Right lobe of liver (tissue), 4 donors: ENCODE data around the gene GNRH2.
"Not testable (repeated sequence)": the region's sequence is repeated elsewhere in the genome, so short reads cannot be mapped to it uniquely, and the experiment has no call there.

Experiments
- POLR2A ChIP-seq: fragments of 450-650 bp; IDR thresholded peaks from one replicate; pipeline ENCODE4 v1.6.1; 2017; ENCODE audit warnings: antibody characterized with exemption, mild to moderate bottlenecking
- TF ChIP-seq, protein P1 (sequence below), 4 donors: fragments of 200-600 bp in 3 of 4; fragments of 450-650 bp in 1 of 4; IDR thresholded peaks; one replicate each; pipeline versions ENCODE4 v1.5.1 to v1.8.0; 2016 to 2022; ENCODE audit warnings: antibody characterized with exemption in 4 of 4, mild to moderate bottlenecking in 2 of 4
- donor health status: DM: no; HTN: no; CAD: no.
- donor health status: DM: no; HTN: no; CAD: no.
- donor health status: DM: no; HTN: yes; CAD: no.

DNA sequence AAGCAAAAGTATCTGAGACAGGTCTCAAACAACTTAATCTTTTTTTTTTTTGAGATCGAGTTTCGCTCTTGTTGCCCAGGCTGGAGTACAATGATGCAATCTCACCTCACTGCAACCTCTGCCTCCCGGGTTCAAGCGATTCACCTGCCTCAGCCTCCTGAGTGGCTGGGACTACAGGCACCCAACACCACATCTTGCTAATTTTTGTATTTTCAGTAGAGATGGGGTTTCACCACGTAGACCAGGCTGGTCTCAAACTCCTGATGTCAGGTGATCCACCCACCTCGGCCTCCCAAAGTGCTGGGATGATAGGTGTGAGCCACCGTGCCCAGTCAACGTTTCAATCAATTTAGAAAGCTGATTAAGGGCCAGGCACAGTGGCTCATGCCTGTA lies 29.8 kb downstream of the GNRH2 start:
- TF ChIP-seq, protein P1, sequence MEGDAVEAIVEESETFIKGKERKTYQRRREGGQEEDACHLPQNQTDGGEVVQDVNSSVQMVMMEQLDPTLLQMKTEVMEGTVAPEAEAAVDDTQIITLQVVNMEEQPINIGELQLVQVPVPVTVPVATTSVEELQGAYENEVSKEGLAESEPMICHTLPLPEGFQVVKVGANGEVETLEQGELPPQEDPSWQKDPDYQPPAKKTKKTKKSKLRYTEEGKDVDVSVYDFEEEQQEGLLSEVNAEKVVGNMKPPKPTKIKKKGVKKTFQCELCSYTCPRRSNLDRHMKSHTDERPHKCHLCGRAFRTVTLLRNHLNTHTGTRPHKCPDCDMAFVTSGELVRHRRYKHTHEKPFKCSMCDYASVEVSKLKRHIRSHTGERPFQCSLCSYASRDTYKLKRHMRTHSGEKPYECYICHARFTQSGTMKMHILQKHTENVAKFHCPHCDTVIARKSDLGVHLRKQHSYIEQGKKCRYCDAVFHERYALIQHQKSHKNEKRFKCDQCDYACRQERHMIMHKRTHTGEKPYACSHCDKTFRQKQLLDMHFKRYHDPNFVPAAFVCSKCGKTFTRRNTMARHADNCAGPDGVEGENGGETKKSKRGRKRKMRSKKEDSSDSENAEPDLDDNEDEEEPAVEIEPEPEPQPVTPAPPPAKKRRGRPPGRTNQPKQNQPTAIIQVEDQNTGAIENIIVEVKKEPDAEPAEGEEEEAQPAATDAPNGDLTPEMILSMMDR (IDR thresholded peaks at IDR 0.05), result not testable (repeated sequence)
- not testable (repeated sequence) for TF ChIP-seq POLR2A
